ENCODE results near the gene FARP2.
"Not testable (repeated sequence)": the region's sequence is repeated elsewhere in the genome, so short reads cannot be mapped to it uniquely, and the experiment has no call there.

DNA sequence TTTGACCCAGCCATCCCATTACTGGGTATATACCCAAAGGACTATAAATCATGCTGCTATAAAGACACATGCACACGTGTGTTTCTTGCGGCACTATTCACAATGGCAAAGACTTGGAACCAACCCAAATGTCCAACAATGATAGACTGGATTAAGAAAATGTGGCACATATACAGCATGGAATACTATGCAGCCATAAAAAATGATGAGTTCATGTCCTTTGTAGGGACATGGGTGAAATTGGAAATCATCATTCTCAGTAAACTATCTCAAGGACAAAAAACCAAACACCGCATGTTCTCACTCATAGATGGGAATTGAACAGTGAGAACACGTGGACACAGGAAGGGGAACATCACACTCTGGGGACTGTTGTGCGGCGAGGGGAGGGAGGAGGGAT is 40.7 kb downstream of the FARP2 start:
- not testable (repeated sequence) for TF ChIP-seq SMC3 (IDR thresholded peaks at IDR 0.05; ENCODE audit: low read depth, low read length); GABPA (IDR thresholded peaks at IDR 0.05; ENCODE audit: low read depth); JUND (IDR thresholded peaks at IDR 0.05); FOXM1 (IDR thresholded peaks at IDR 0.05; ENCODE audit: low read depth); EP300 (IDR thresholded peaks at IDR 0.05; ENCODE audit: borderline replicate concordance in 1 of 2, low read depth in 1 of 2, low read length in 1 of 2); RCOR1 (IDR thresholded peaks at IDR 0.05; ENCODE audit: low read length); CHD2 (IDR thresholded peaks at IDR 0.05; ENCODE audit: low read length, partially characterized antibody); TAF1 (IDR thresholded peaks at IDR 0.05; ENCODE audit: borderline replicate concordance, low read depth, low read length); RAD21 (IDR thresholded peaks at IDR 0.05; ENCODE audit: low read length); TEAD4 (IDR thresholded peaks at IDR 0.05; ENCODE audit: borderline replicate concordance, insufficient read depth); RFX5 (IDR thresholded peaks at IDR 0.05; ENCODE audit: low read length)
- TF ChIP-seq, protein P1, sequence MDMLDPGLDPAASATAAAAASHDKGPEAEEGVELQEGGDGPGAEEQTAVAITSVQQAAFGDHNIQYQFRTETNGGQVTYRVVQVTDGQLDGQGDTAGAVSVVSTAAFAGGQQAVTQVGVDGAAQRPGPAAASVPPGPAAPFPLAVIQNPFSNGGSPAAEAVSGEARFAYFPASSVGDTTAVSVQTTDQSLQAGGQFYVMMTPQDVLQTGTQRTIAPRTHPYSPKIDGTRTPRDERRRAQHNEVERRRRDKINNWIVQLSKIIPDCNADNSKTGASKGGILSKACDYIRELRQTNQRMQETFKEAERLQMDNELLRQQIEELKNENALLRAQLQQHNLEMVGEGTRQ (IDR thresholded peaks at IDR 0.05; ENCODE audit: borderline replicate concordance, low read depth, low read length), result not testable (repeated sequence)
- TF ChIP-seq, protein P2, sequence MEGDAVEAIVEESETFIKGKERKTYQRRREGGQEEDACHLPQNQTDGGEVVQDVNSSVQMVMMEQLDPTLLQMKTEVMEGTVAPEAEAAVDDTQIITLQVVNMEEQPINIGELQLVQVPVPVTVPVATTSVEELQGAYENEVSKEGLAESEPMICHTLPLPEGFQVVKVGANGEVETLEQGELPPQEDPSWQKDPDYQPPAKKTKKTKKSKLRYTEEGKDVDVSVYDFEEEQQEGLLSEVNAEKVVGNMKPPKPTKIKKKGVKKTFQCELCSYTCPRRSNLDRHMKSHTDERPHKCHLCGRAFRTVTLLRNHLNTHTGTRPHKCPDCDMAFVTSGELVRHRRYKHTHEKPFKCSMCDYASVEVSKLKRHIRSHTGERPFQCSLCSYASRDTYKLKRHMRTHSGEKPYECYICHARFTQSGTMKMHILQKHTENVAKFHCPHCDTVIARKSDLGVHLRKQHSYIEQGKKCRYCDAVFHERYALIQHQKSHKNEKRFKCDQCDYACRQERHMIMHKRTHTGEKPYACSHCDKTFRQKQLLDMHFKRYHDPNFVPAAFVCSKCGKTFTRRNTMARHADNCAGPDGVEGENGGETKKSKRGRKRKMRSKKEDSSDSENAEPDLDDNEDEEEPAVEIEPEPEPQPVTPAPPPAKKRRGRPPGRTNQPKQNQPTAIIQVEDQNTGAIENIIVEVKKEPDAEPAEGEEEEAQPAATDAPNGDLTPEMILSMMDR (IDR thresholded peaks at IDR 0.05), result not testable (repeated sequence)
- TF ChIP-seq, protein P3, sequence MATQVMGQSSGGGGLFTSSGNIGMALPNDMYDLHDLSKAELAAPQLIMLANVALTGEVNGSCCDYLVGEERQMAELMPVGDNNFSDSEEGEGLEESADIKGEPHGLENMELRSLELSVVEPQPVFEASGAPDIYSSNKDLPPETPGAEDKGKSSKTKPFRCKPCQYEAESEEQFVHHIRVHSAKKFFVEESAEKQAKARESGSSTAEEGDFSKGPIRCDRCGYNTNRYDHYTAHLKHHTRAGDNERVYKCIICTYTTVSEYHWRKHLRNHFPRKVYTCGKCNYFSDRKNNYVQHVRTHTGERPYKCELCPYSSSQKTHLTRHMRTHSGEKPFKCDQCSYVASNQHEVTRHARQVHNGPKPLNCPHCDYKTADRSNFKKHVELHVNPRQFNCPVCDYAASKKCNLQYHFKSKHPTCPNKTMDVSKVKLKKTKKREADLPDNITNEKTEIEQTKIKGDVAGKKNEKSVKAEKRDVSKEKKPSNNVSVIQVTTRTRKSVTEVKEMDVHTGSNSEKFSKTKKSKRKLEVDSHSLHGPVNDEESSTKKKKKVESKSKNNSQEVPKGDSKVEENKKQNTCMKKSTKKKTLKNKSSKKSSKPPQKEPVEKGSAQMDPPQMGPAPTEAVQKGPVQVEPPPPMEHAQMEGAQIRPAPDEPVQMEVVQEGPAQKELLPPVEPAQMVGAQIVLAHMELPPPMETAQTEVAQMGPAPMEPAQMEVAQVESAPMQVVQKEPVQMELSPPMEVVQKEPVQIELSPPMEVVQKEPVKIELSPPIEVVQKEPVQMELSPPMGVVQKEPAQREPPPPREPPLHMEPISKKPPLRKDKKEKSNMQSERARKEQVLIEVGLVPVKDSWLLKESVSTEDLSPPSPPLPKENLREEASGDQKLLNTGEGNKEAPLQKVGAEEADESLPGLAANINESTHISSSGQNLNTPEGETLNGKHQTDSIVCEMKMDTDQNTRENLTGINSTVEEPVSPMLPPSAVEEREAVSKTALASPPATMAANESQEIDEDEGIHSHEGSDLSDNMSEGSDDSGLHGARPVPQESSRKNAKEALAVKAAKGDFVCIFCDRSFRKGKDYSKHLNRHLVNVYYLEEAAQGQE (IDR thresholded peaks at IDR 0.05; ENCODE audit: low read depth, low read length), result not testable (repeated sequence)
